IMR-90 (cell line): Measurements from ENCODE around the gene DPYD. TPM values are rescaled to one million over a fixed set of nuclear protein-coding genes. Genes with fewer than 3 reads are reported as not detected.

Experiments used
- ATAC-seq: fragments of 200-7000 bp; cut with Tn5 transposase; 2 replicates; pipeline ENCODE4 v1.9.1; 2020; ENCODE audit warnings: low read depth, mild to moderate bottlenecking, moderate library complexity
- BruUV-seq: library from RNA; stranded (reverse); fragments of 400-500 nt; replicated peaks from 2 replicates; lab custom pipeline; 2021; lab: Mats Ljungman, UMichigan
- CTCF ChIA-PET: fragments of 300-600 bp; formaldehyde crosslinking; extraction: SDS; loops from one replicate; lab custom pipeline; 2021; ENCODE audit warnings: antibody characterized with exemption; lab: Yijun Ruan, JAX
- POLR2A ChIA-PET: fragments of 300-600 bp; sonication (Branson Sonifier 250); formaldehyde crosslinking; loops from one replicate; lab custom pipeline; 2022; ENCODE audit warnings: antibody characterized with exemption; ENCODE audit not compliant: unreplicated experiment; lab: Charles Lee
- DNase-seq: peaks from one replicate; pipeline ENCODE4 v3.0.0; 2013
- H2AFZ ChIP-seq: replicated peaks from 2 replicates; pipeline ENCODE3; 2013; ENCODE audit warnings: low read length, mild to moderate bottlenecking; ENCODE audit not compliant: poor library complexity
- H2AK5ac ChIP-seq: 2 replicates; pipeline ENCODE4 v1.6.1; 2013; ENCODE audit warnings: low read depth, low read length, inconsistent platforms
- H2AK9ac ChIP-seq: replicated peaks from 2 replicates; pipeline ENCODE3; 2013; ENCODE audit warnings: mild to moderate bottlenecking, low read depth, low read length, moderate library complexity; ENCODE audit not compliant: poor library complexity
- H2BK120ac ChIP-seq: 2 replicates; pipeline ENCODE4 v1.6.1; 2013; ENCODE audit warnings: low read depth, low read length, inconsistent platforms
- H2BK15ac ChIP-seq: 3 replicates; pipeline ENCODE4 v1.6.1; 2013; ENCODE audit warnings: low read depth, low read length, inconsistent platforms
- H2BK20ac ChIP-seq: 2 replicates; pipeline ENCODE4 v1.6.1; 2013; ENCODE audit warnings: low read depth, mild to moderate bottlenecking, inconsistent platforms, low read length, moderate library complexity
- H2BK5ac ChIP-seq: 2 replicates; pipeline ENCODE4 v1.6.1; 2013; ENCODE audit warnings: mild to moderate bottlenecking, low read depth, low read length, inconsistent platforms; ENCODE audit not compliant: poor library complexity, severe bottlenecking
- H3K14ac ChIP-seq: replicated peaks from 2 replicates; pipeline ENCODE4 v1.6.1; 2013; ENCODE audit warnings: low read depth, low read length, inconsistent platforms
- H3K18ac ChIP-seq: 2 replicates; pipeline ENCODE4 v1.6.1; 2013; ENCODE audit warnings: low read depth, low read length, control low read depth
- H3K23ac ChIP-seq: 2 replicates; pipeline ENCODE4 v1.6.1; 2013; ENCODE audit warnings: low read depth, low read length, inconsistent platforms
- H3K27ac ChIP-seq: 2 replicates; pipeline ENCODE4 v1.5.1; 2013; ENCODE audit warnings: mild to moderate bottlenecking, control low read depth, low read length; ENCODE audit not compliant: insufficient read depth
- H3K27me3 ChIP-seq: 2 replicates; pipeline ENCODE4 v1.6.1; 2013; ENCODE audit warnings: low read length; ENCODE audit not compliant: control insufficient read depth, insufficient read depth
- H3K36me3 ChIP-seq: 2 replicates; pipeline ENCODE4 v1.6.1; 2013; ENCODE audit warnings: low read length, mixed read lengths; ENCODE audit not compliant: control insufficient read depth, insufficient read depth
- H3K4ac ChIP-seq: 2 replicates; pipeline ENCODE4 v1.6.1; 2013; ENCODE audit warnings: low read depth, low read length, inconsistent platforms
- H3K4me1 ChIP-seq: 2 replicates; pipeline ENCODE4 v1.6.1; 2013; ENCODE audit warnings: low read length, mixed read lengths; ENCODE audit not compliant: control insufficient read depth, insufficient read depth
- H3K4me2 ChIP-seq: 2 replicates; pipeline ENCODE4 v1.6.1; 2013; ENCODE audit warnings: low read depth, mild to moderate bottlenecking, control low read depth, low read length, moderate library complexity
- H3K4me3 ChIP-seq: 2 replicates; pipeline ENCODE4 v1.5.1; 2013; ENCODE audit warnings: low read depth, mild to moderate bottlenecking, control low read depth, low read length, moderate library complexity; ENCODE audit not compliant: insufficient read depth
- H3K56ac ChIP-seq: 2 replicates; pipeline ENCODE4 v1.6.1; 2013; ENCODE audit warnings: low read length, inconsistent platforms; ENCODE audit not compliant: insufficient read depth; ENCODE audit errors: extremely low read depth
- H3K79me1 ChIP-seq, 2 experiments: 2 replicates each; pipeline ENCODE4 v1.6.1; 2013; ENCODE audit warnings: low read length in 2 of 2, inconsistent platforms in 1 of 2, low read depth in 1 of 2
- H3K9ac ChIP-seq: 2 replicates; pipeline ENCODE4 v1.6.1; 2013; ENCODE audit warnings: low read depth, low read length, control low read depth
- H3K9me1 ChIP-seq: 2 replicates; pipeline ENCODE4 v1.6.1; 2013; ENCODE audit warnings: low read length, inconsistent platforms; ENCODE audit not compliant: insufficient read depth
- H3K9me3 ChIP-seq: 2 replicates; pipeline ENCODE4 v1.6.1; 2013; ENCODE audit warnings: low read length; ENCODE audit not compliant: control insufficient read depth, insufficient read depth
- H4K20me1 ChIP-seq: 2 replicates; pipeline ENCODE4 v1.6.1; 2013; ENCODE audit warnings: low read length, inconsistent platforms; ENCODE audit not compliant: insufficient read depth
- H4K5ac ChIP-seq: 2 replicates; pipeline ENCODE4 v1.6.1; 2013; ENCODE audit warnings: mild to moderate bottlenecking, low read depth, low read length, control low read depth
- H4K8ac ChIP-seq, 2 experiments: 2 replicates each; pipeline ENCODE4 v1.6.1; 2013; ENCODE audit warnings: low read depth in 2 of 2, low read length in 2 of 2, control low read depth in 1 of 2, inconsistent platforms in 1 of 2
- H4K91ac ChIP-seq: 2 replicates; pipeline ENCODE4 v1.6.1; 2013; ENCODE audit warnings: low read depth, low read length, inconsistent platforms; ENCODE audit not compliant: insufficient read depth
- CEBPB ChIP-seq: IDR thresholded peaks from 2 replicates; pipeline ENCODE4 v1.6.1; 2012; ENCODE audit warnings: low read depth, low read length, improper control_type of control experiment
- CHD1 ChIP-seq: IDR thresholded peaks from 2 replicates; pipeline ENCODE4 v1.6.1; 2012; ENCODE audit warnings: low read depth, low read length, improper control_type of control experiment
- MAZ ChIP-seq: IDR thresholded peaks from 2 replicates; pipeline ENCODE4 v1.6.1; 2012; ENCODE audit warnings: low read depth, mild to moderate bottlenecking, low read length, improper control_type of control experiment, moderate library complexity, borderline replicate concordance
- POLR2A ChIP-seq: IDR thresholded peaks from 2 replicates; pipeline ENCODE4 v1.6.1; 2012; ENCODE audit warnings: mild to moderate bottlenecking, low read depth, low read length
- RCOR1 ChIP-seq: IDR thresholded peaks from 2 replicates; pipeline ENCODE4 v1.6.1; 2012; ENCODE audit warnings: mild to moderate bottlenecking, low read length, improper control_type of control experiment; ENCODE audit not compliant: insufficient replicate concordance
- RFX5 ChIP-seq: IDR thresholded peaks from 2 replicates; pipeline ENCODE4 v1.8.0; 2012; ENCODE audit warnings: low read depth, mild to moderate bottlenecking, low read length, moderate library complexity
- SMC3 ChIP-seq: fragments of 150-350 bp; IDR thresholded peaks from 2 replicates; pipeline ENCODE4 v1.6.1; 2016; ENCODE audit warnings: low read depth, mild to moderate bottlenecking, antibody characterized with exemption, low read length, moderate library complexity
- WGBS, 2 experiments: methylation state at CpG; one replicate each; pipeline versions ENCODE4 v1.1.5 to v1.1.7; 2013; ENCODE audit warnings: missing lambda C conversion rate in 2 of 2; ENCODE audit not compliant: insufficient read length in 1 of 2; ENCODE audit errors: extremely low coverage in 2 of 2; 5-methylcytosine and 5-hydroxymethylcytosine counted together
- dilution Hi-C: fragments of 300-500 bp; cut with HindIII; formaldehyde crosslinking; loops from one replicate; pipeline ENCODE4 v1.14.3; 2018; ENCODE audit warnings: low sequenced_read_pairs; ENCODE audit not compliant: unreplicated experiment
- in situ Hi-C: fragments of 300-500 bp; cut with MboI; formaldehyde crosslinking; loops from 3 replicates; pipeline ENCODE4 v1.14.3; 2019; ENCODE audit warnings: low sequenced_read_pairs, inconsistent platforms, mixed read lengths
- intact Hi-C: fragments of 100-400 bp; cut with micrococcal nuclease; formaldehyde crosslinking; loops from 2 replicates; pipeline ENCODE4 v1.10.0; 2022
- polyA plus RNA-seq, 3 experiments: library from polyadenylated mRNA; depleted of rRNA; stranded (reverse); fragments of >200 nt; gene quantifications; 2 replicates each; pipeline ENCODE4 v1.2.3, GENCODE V29; 2012; ENCODE audit warnings: low replicate concordance in 1 of 3
- total RNA-seq: library from RNA; depleted of rRNA; stranded (reverse); fragments of >200 nt; gene quantifications from 2 replicates; pipeline ENCODE4 v1.2.3, GENCODE V29; 2012
- TF ChIP-seq, protein P1 (sequence below): conservative IDR thresholded peaks from 2 replicates; pipeline ENCODE4 v1.5.1; 2012; ENCODE audit warnings: mild to moderate bottlenecking, low read depth, low read length, improper control_type of control experiment

The DPYD gene
- total and polyA plus RNA-seq, 2 of the 4 experiments (the other 2 are of a cell fraction) = 9.3 to 47.3 TPM

DNA sequence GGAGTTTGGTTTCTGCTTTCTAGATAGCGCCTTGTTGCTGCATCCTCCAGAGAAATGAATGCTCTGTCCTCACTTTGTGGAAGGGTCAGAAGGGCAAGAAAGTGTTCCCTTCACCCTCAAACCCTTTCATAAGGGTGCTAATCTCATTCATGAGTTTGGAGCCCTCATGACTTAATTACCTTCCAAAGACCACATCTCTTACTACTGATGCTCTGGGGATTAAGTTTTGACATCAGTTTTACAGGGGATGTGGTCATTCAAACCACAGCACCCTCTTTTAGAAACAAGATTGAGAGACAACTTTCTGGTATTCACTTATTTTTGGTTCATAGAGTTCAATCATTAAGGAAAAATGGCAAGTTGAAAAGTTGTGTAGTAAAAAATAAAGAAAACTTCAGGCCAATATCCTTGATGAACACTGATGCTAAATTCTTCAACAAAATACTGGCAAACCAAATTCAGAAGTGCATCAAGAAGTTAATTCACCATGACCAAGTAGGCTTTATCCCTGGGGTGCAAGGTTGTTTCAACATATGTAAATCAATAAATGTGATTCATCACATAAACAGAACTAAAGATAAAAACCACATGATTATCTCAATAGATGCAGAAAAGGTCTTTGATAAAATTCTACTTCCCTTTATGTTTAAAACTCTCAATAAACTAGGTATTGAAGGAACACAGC is 757.1 kb downstream of the DPYD start:
- no peak for TF ChIP-seq RFX5
- TF ChIP-seq, protein P1, sequence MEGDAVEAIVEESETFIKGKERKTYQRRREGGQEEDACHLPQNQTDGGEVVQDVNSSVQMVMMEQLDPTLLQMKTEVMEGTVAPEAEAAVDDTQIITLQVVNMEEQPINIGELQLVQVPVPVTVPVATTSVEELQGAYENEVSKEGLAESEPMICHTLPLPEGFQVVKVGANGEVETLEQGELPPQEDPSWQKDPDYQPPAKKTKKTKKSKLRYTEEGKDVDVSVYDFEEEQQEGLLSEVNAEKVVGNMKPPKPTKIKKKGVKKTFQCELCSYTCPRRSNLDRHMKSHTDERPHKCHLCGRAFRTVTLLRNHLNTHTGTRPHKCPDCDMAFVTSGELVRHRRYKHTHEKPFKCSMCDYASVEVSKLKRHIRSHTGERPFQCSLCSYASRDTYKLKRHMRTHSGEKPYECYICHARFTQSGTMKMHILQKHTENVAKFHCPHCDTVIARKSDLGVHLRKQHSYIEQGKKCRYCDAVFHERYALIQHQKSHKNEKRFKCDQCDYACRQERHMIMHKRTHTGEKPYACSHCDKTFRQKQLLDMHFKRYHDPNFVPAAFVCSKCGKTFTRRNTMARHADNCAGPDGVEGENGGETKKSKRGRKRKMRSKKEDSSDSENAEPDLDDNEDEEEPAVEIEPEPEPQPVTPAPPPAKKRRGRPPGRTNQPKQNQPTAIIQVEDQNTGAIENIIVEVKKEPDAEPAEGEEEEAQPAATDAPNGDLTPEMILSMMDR = no peak
- TF ChIP-seq SMC3 = no peak
- TF ChIP-seq MAZ = no peak
- no peak for TF ChIP-seq POLR2A
- TF ChIP-seq RCOR1 = no peak
- no peak for TF ChIP-seq CEBPB
- no peak for TF ChIP-seq CHD1
- no peaks in the 10 kb centered on the region for H3K27me3 ChIP-seq
- ChIA-PET POLR2A (no interaction called here), CTCF (interaction anchor here (0.7 kb wide), 1 partner anchor 174 kb away, joined by 5 read pairs; no protein-coding TSS in a partner anchor)
- H2AK5ac ChIP-seq = no peak overlapping the region
- no peak overlapping the region for H3K18ac ChIP-seq
- H3K27ac ChIP-seq = no peak overlapping the region
- no peak overlapping the region for H3K9ac ChIP-seq
- no peaks in the 10 kb centered on the region for H3K9me1 ChIP-seq
- no peak overlapping the region for H3K23ac ChIP-seq
- H3K56ac ChIP-seq = no peak overlapping the region
- H3K4me3 ChIP-seq = no peak overlapping the region
- no peaks in the 10 kb centered on the region for H4K20me1 ChIP-seq
- no peak overlapping the region for H3K4me2 ChIP-seq
- no peak overlapping the region for H4K91ac ChIP-seq
- no peak overlapping the region for H4K8ac ChIP-seq
- H3K9me3 ChIP-seq = peaks cover 2% of the 10 kb centered on the region; the same call in 1 of the 2 replicates
- no TSS peak for BruUV-seq
- dilution Hi-C loops = no loop called here
- in situ Hi-C loops = no loop called here
- no peaks in the 10 kb centered on the region for H3K36me3 ChIP-seq
- H3K14ac ChIP-seq = no peak overlapping the region
- WGBS, 2 experiments = no CpG with 5 or more reads among the region's 1 CpG
- DNase-seq (no peak), ATAC-seq (no peak)
- no peak overlapping the region for H2BK20ac ChIP-seq
- no peak overlapping the region for H2BK5ac ChIP-seq
- H3K79me1 ChIP-seq = no peaks in the 10 kb centered on the region
- H4K5ac ChIP-seq = no peak overlapping the region
- H3K4me1 ChIP-seq = peaks cover 2% of the 10 kb centered on the region; the same call in 1 of the 2 replicates
- no peak overlapping the region for H2BK15ac ChIP-seq
- H3K4ac ChIP-seq = no peak overlapping the region
- no peak overlapping the region for H2BK120ac ChIP-seq
- H2AK9ac ChIP-seq = no peak overlapping the region
- intact Hi-C loops = no loop called here
- H2AFZ ChIP-seq = no peak overlapping the region
